HG02678 (cell line): ENCODE data around the gene USF1.
"Not testable (repeated sequence)": the region's sequence is repeated elsewhere in the genome, so short reads cannot be mapped to it uniquely, and the experiment has no call there.

ENCODE experiments used
- ATAC-seq: cut with Tn5 transposase; IDR thresholded peaks from one replicate; pipeline ENCODE4 v1.9.1; 2021; ENCODE audit warnings: mild to moderate bottlenecking, moderate library complexity; ENCODE audit not compliant: unreplicated experiment

The USF1 gene

DNA sequence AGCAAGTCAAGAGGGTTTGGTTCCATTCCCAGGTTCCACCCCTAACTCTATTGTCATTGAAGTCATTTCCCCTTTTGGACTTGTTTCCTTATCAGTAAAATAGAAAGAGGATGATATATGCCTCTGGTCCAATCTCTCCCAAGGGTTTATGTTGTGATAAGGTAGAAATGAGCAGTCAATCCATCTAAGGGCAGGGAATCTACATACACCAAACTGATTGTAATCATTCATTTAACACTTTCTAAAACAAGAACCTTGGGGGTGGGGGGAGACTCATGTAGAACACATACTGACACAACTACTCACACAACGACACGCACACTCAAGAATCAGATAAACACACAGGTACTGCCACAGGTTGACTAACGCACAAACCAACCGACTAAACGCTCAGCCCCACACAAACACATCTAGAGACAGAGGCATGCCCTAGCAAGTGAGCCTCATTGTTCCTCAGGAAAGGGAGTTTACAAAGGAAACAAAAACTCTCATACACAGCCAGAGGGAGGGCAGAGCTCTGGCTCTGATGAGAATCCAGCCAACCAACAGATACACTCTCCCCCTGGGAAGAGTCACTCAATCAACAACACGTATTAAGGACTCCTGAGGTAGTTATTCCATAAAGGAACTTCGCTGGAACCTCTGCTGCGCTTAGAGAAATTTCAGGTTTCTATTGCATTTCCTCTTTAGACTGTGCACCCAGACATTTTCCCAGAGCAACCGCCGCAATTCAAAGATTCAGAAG is 25.9 kb downstream of the USF1 start:
- ATAC-seq, result no peak

GRCh38 chr1:161019111-161019660 is 26.6 kb downstream of the USF1 start:
- not testable (repeated sequence) for ATAC-seq

- ATAC-seq, result no peak
Measured at GRCh38 chr1:161018631-161018930, 27.2 kb downstream of the USF1 start.

- no peak for ATAC-seq
Measured at GRCh38 chr1:161017756-161018630, 27.8 kb downstream of the USF1 start.

GRCh38 chr1:161017181-161017580 is 28.6 kb downstream of the USF1 start:
- not testable (repeated sequence) for ATAC-seq

DNA sequence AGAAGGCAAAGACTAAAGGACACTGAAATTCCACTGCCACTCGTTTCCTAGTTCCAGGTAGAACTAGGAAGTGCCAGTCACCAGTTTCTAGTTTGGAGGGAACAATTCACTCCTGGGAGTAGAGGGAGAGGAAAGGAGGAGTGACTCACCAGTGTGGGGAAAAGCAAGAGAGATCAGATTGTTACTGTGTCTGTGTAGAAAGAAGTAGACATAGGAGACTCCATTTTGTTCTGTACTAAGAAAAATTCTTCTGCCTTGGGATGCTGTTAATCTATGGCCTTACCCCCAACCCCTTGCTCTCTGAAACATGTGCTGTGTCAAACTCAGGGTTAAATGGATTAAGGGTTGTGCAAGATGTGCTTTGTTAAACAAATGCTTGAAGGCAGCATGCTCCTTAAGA is 29.1 kb downstream of the USF1 start:
- not testable (repeated sequence) for ATAC-seq

- peak; percentile 88 for ATAC-seq
Measured at GRCh38 chr1:161013488-161014230, 32.1 kb downstream of the USF1 start.

DNA sequence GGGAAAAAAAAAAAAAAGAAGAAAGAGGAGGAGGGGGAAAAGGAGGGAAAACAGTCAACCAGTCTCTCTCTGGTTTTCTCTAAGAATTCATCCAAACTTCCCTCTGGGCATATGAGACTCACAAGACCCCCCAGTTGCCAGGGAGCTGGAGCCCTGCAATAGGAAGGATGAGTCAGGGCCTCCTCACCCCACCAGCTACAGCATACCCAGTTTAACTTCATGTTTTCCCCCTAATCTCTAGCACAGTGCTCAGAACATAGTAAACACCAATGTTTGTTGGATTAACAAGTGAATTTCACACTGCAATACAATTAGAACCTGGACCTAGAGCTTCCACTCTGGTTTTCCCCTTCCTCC is 32.7 kb downstream of the USF1 start:
- ATAC-seq, result no peak

DNA sequence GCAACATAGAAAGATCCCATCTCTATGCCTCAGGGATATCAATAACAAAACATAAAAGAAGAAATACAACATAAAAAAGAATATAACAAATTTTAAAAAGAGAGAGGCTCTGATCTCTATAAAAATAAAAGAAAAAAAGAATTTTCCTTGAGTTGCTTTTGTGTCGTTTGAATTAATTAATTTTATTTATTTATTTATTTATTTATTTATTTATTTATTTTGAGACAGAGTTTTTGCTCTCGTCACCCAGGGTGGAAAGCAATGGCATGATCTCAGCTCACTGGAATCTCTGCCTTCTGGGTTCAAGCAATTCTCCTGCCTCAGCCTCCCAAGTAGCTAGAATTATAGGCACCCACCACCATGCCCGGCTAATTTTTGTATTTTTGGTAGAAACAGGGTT is 33.4 kb downstream of the USF1 start:
- no peak for ATAC-seq

DNA sequence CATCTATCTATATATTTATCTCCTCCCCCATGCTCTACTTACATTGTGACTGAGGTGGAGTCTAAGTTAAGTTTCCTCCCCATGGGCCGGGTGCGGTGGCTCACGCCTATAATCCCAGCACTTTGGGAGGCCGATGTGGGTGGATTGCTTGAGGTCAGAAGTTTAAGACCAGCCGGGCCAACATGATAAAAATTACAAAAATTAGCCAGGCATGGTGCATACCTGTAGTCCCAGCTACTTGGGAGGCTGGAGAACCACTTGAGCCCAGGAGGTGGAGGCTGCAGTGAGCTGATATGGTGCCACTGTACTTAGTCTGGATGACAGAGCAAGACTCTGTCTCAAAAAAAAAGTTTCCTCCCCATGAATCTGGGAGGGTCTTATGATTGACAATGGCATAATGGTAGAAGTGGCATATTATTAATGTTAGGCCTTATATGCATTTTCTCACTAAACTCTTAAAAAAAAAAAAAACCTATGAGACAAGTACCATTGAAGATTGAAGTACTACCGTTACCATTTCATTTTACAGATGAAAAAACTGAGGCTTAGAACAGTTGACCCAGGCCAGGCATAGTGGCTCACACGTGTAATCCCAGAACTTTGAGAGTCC is 36.1 kb downstream of the USF1 start:
- no peak for ATAC-seq

- no peak for ATAC-seq
Measured at GRCh38 chr1:161008869-161009510, 36.8 kb downstream of the USF1 start.

GRCh38 chr1:161007369-161007768 is 38.4 kb downstream of the USF1 start:
- ATAC-seq, result no peak

GRCh38 chr1:161006563-161006962 is 39.2 kb downstream of the USF1 start:
- ATAC-seq, result no peak

DNA sequence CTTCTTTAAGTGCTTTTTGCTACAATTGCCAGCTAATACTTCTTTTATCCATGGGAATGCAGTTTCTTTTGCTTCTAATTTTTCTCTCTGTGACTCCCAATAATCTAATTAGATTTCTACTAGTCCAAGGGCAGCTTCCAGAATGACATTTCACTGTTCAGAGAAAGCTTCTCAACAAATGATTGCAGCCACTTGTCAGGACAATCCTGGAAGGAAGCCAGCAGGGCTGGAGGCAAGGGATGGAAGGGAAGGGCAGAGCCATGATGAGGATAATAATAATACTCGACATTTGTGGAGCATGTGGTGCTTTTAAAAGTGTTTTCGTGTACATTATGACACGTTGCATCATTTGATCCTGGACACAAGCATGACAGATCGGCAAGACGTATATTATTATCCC is 44.3 kb downstream of the USF1 start:
- no peak for ATAC-seq

DNA sequence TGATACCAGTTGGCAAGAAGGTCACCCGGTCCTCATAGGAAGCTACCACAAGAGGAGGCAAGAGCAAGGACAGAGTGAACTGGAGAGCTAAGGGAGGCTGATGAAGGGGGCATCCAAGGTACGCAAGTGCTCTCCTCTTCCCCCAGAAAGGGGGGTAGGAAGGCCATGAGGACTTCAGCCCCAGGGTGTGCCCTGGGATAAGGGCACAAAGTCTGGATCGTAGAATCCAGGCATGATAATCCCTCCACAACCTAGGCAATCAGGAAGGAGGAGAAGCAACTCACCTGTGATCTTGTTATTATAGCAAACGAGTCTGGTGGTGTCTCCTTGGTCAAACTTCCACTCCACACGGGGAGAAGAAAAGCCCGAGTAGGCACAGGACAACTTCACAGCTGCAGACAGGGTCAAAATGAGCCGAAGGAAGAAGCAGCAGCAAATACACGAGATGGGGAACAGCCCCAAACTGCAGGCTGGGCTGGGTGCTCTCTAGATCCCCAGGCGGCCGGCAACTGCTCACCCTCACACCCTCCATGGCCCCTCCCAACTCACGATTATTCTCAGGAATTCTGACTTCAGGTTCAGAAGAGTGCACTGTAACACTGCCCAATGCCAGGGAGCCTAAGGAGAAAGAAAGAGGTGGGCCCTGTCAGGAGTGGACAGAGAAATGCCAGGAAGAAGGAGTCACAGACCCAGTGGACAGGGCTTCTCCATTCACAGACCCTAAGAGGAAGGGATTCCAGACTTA is 44.9 kb downstream of the USF1 start:
- ATAC-seq, result no peak

GRCh38 chr1:160999376-160999775 is 46.4 kb downstream of the USF1 start:
- no peak for ATAC-seq

DNA sequence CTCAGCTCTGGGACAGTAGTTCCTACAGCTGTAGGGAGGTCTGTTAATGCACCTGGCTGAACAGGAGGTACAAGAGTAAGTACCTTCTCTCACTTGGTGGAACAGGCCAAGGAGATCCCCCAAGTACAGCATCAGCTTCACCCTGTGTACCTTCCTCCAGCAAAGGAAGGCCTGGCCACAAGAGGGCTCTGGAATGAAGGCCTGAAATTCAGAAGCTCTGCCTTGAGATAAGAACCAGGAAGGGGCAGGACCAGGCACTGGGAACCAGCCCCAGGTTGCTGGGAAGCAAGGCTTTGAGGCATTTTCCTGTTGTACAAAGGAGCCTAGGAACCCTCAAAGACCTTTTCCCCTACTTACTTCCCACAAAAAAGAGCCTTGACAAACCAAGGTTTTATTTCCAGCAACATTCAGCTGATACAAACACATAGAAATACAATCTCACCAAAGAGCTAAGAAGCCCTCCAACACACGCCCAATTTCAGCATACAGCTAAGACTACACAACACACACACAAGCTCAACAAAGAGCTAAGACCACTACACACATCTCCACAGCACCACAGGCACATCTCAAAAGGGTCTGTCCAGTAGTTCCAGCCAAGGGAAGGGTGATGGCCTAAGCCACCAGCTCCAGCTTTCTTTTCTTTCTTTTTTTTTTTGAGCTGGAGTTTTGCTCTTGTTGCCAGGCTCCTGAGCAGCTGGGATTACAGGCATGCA is 48.3 kb downstream of the USF1 start:
- no peak for ATAC-seq

DNA sequence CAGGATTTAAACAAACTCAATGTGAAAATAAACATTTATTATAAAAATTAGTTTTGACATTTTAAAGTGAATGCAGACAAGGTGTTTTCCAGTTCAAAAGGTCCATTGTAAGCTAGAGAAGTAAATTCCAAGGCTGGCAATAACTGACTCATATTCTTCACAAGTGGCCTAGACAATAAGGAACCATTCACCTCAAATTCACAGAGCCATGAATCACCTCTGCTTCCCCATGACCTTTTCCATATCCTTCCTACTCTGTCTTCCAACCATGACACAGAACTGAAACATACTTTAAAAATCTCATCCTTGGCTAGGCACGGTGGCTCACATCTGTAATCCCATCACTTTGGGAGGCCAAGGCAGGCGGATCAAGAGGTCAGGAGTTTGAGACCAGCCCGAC is 49.6 kb downstream of the USF1 start:
- ATAC-seq, result no peak

- ATAC-seq, result no peak
Measured at GRCh38 chr1:160993544-160994193, 52.1 kb downstream of the USF1 start.
